ENCODE data around the gene MYO15B. TPM values are rescaled to one million over a fixed set of nuclear protein-coding genes. Genes with fewer than 3 reads are reported as not detected.

MYO15B gene
- total RNA-seq, 1 donor from 2014 or later = 48.2 TPM

GRCh38 chr17:75645889-75646637, 58.5 kb downstream of the MYO15B start:
- no peak for TF ChIP-seq CTCF (conservative IDR thresholded peaks at IDR 0.05)
- peak overlapping the region; percentile 76 for H3K4me3 Mint-ChIP-seq
- DNase-seq (ENCODE audit: extremely low spot score, unreplicated experiment) = no peak
- H3K27me3 Mint-ChIP-seq = no peaks in the 10 kb centered on the region
- H3K9me3 Mint-ChIP-seq = no peaks in the 10 kb centered on the region
- H3K36me3 Mint-ChIP-seq = peaks cover 7% of the 10 kb centered on the region
- H3K27ac Mint-ChIP-seq = peak overlapping the region; percentile 100
- peaks cover 18% of the 10 kb centered on the region for H3K4me1 Mint-ChIP-seq (ENCODE audit: unreplicated experiment)

- Mint-ChIP-seq H3K4me1 (ENCODE audit: unreplicated experiment) (peaks cover 18% of the 10 kb centered on the region), H3K36me3 (peaks cover 7% of the 10 kb centered on the region), H3K4me3 (peak overlapping the region; percentile 47), H3K27ac (peak overlapping the region; percentile 100), H3K27me3 (no peaks in the 10 kb centered on the region), H3K9me3 (no peaks in the 10 kb centered on the region)
- no peak for TF ChIP-seq CTCF (conservative IDR thresholded peaks at IDR 0.05)
- no peak for DNase-seq (ENCODE audit: extremely low spot score, unreplicated experiment)
Measured at GRCh38 chr17:75646638-75646992, 59.0 kb downstream of the MYO15B start.

- no peak for DNase-seq (ENCODE audit: extremely low spot score, unreplicated experiment)
- Mint-ChIP-seq H3K4me1 (ENCODE audit: unreplicated experiment) (peaks cover 18% of the 10 kb centered on the region), H3K9me3 (no peaks in the 10 kb centered on the region), H3K27ac (peak overlapping the region; percentile 100), H3K4me3 (no peak overlapping the region), H3K36me3 (peaks cover 7% of the 10 kb centered on the region), H3K27me3 (no peaks in the 10 kb centered on the region)
- TF ChIP-seq CTCF (conservative IDR thresholded peaks at IDR 0.05) = no peak
Measured at GRCh38 chr17:75647061-75647460, 59.5 kb downstream of the MYO15B start.

- Mint-ChIP-seq H3K36me3 (peaks cover 8% of the 10 kb centered on the region), H3K27me3 (no peaks in the 10 kb centered on the region), H3K4me3 (no peak overlapping the region), H3K27ac (peak overlapping the region; percentile 100), H3K9me3 (no peaks in the 10 kb centered on the region), H3K4me1 (ENCODE audit: unreplicated experiment) (peaks cover 20% of the 10 kb centered on the region)
- TF ChIP-seq CTCF (conservative IDR thresholded peaks at IDR 0.05) = no peak
- DNase-seq (ENCODE audit: extremely low spot score, unreplicated experiment) = no peak
Measured at GRCh38 chr17:75647921-75648320, 60.3 kb downstream of the MYO15B start.

GRCh38 chr17:75649687-75650086, 62.1 kb downstream of the MYO15B start:
- H3K9me3 Mint-ChIP-seq = no peaks in the 10 kb centered on the region
- no peak for DNase-seq (ENCODE audit: extremely low spot score, unreplicated experiment)
- H3K36me3 Mint-ChIP-seq = peaks cover 11% of the 10 kb centered on the region
- peak overlapping the region; percentile 80 for H3K27ac Mint-ChIP-seq
- peaks cover 24% of the 10 kb centered on the region for H3K4me1 Mint-ChIP-seq (ENCODE audit: unreplicated experiment)
- H3K4me3 Mint-ChIP-seq = no peak overlapping the region
- no peaks in the 10 kb centered on the region for H3K27me3 Mint-ChIP-seq
- TF ChIP-seq CTCF (conservative IDR thresholded peaks at IDR 0.05) = no peak

Data from type B pancreatic cell (in vitro differentiated cells).